SK-N-SH treated with all-trans-retinoic acid at 6 μM for 48 hours (cell line): Measurements from ENCODE around the gene SERP2.

Source experiments
- ARNTL ChIP-seq: fragments of 450-650 bp; formaldehyde crosslinking; IDR thresholded peaks from 2 replicates; pipeline ENCODE4 v1.5.0; 2020; ENCODE audit warnings: low read depth, mild to moderate bottlenecking, moderate library complexity, borderline replicate concordance
- POU6F1 ChIP-seq: fragments of 250-450 bp; sonication (Bioruptor Pico); IDR thresholded peaks from 2 replicates; pipeline ENCODE4 v1.8.0; 2021; ENCODE audit warnings: low read depth, mild to moderate bottlenecking, moderate library complexity, borderline replicate concordance
- RARB ChIP-seq: fragments of 250-450 bp; sonication (Bioruptor Pico); IDR thresholded peaks from 2 replicates; pipeline ENCODE4 v1.8.0; 2021; ENCODE audit warnings: mild to moderate bottlenecking, moderate library complexity
- TCF4 ChIP-seq: fragments of 250-450 bp; sonication (Bioruptor Pico); IDR thresholded peaks from 2 replicates; pipeline ENCODE4 v1.8.0; 2021; ENCODE audit warnings: mild to moderate bottlenecking, moderate library complexity, borderline replicate concordance
- ZFP30 ChIP-seq: fragments of 450-650 bp; formaldehyde crosslinking; IDR thresholded peaks from 2 replicates; pipeline ENCODE4 v1.5.0; 2022; ENCODE audit warnings: mild to moderate bottlenecking, moderate library complexity
- ZNF8 ChIP-seq: fragments of 450-650 bp; formaldehyde crosslinking; IDR thresholded peaks from 2 replicates; pipeline ENCODE4 v1.5.0; 2020; ENCODE audit warnings: mild to moderate bottlenecking, moderate library complexity

- TF ChIP-seq ARNTL (CRISPR knock-in tag) (no peak), TCF4 (no peak), ZNF8 (CRISPR knock-in tag) (no peak), POU6F1 (no peak), RARB (no peak), ZFP30 (no peak)
These were observed 42.2 kb downstream of the SERP2 start for GRCh38 chr13:44415815-44416214.
